ENCODE results near the gene ADAT1.

ADAT1 gene

DNA sequence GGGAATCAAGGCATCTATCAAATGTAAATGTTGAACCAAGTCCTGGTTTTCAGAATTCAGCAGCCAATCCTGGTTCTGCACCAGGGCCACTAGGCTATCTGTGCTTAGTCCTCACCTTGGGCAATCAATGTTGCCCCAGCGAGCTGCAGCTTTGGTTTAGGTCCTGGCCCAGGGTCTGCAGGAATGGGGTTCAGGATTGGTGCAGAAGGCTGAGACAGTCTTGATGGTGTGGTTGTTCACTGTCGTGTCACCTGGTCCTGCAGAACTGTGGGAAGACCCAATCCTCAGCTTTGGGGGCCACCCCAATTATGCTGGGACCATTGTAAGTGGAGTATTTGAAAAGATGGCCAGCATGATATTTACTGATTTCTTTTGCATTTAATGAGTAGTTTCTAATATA is 35.1 kb upstream of the ADAT1 start:
- TF ChIP-seq CTCF (IDR thresholded peaks at IDR 0.05) = no peak
- no peaks in the 10 kb centered on the region for H3K9me3 ChIP-seq (ENCODE audit: control insufficient read depth, low read length)
- no peaks in the 10 kb centered on the region for H3K27me3 ChIP-seq (ENCODE audit: control insufficient read depth, insufficient read depth, low read length)
- H3K4me3 ChIP-seq (ENCODE audit: low read depth, low read length) = no peak overlapping the region
- peaks cover 7% of the 10 kb centered on the region for H3K4me1 ChIP-seq
- H3K36me3 ChIP-seq (ENCODE audit: control insufficient read depth, insufficient read depth, low read length) = no peaks in the 10 kb centered on the region
- H3K27ac ChIP-seq = no peak overlapping the region
- no peak overlapping the region for H2AFZ ChIP-seq
- no peak overlapping the region for H3K9ac ChIP-seq
- no peak overlapping the region for H3K4me2 ChIP-seq (ENCODE audit: low read length)
- H3K79me2 ChIP-seq = peaks cover 6% of the 10 kb centered on the region

DNA sequence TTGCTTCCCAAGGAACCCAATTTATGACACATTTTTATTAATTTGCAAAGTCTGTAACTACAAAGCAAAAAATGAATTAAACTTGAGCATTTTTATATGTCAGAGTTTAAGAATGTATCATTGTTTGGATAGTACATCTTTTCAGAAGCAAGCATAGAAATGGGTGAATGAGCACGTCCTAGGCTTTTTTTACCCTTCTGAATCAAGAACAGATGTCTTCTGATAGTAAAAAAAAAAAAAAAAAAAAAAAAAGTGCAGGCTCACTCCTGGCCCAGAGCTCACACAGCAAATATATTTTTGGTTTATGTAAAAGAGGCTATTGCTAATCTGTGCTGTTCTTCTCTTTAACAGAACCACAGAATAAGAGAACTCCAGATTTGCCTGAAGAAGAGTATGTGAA is 30.8 kb upstream of the ADAT1 start:
- Histone ChIP-seq H3K27me3 (ENCODE audit: control insufficient read depth, insufficient read depth, low read length) (no peaks in the 10 kb centered on the region), H3K4me3 (ENCODE audit: low read depth, low read length) (no peak overlapping the region), H3K4me2 (ENCODE audit: low read length) (no peak overlapping the region), H3K79me2 (peaks cover 37% of the 10 kb centered on the region), H3K4me1 (peaks cover 17% of the 10 kb centered on the region), H2AFZ (no peak overlapping the region), H3K27ac (no peak overlapping the region), H3K36me3 (ENCODE audit: control insufficient read depth, insufficient read depth, low read length) (no peaks in the 10 kb centered on the region), H3K9me3 (ENCODE audit: control insufficient read depth, low read length) (no peaks in the 10 kb centered on the region), H3K9ac (no peak overlapping the region)
- TF ChIP-seq CTCF (IDR thresholded peaks at IDR 0.05) = no peak

DNA sequence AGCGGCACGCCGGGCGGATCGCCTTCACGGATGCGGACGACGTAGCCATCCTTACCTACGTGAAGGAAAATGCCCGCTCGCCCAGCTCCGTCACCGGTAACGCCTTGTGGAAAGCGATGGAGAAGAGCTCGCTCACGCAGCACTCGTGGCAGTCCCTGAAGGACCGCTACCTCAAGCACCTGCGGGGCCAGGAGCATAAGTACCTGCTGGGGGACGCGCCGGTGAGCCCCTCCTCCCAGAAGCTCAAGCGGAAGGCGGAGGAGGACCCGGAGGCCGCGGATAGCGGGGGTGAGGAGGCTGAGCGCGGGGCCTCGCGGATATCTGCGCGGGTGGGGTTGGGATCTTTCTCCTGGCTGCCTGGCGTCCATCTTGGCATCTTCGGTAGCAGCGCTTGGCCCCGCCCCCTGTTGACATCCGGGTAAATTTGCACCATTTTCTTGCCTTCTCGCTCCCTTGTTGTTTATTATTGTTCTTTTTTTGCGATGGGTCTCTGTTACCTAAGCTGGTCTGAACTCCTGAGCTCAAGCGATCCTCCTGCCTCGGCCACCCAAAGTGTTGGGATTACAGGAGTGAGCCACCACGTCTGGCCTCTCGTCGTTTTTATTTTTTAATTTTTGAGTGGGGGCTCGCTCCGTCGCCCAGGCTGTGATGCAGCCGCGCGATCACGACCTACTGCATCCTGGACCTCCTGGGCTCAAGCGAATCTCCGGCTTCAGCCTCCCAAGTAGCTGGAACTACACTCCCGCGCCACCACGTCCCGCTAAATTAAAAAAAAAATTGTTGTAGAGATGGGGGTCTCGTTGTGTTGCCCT is 25.4 kb upstream of the ADAT1 start:
- H3K27me3 ChIP-seq (ENCODE audit: control insufficient read depth, insufficient read depth, low read length) = no peaks in the 10 kb centered on the region
- H3K36me3 ChIP-seq (ENCODE audit: control insufficient read depth, insufficient read depth, low read length) = no peaks in the 10 kb centered on the region
- H2AFZ ChIP-seq = peak overlapping the region; percentile 97
- H3K79me2 ChIP-seq = peaks cover 68% of the 10 kb centered on the region
- TF ChIP-seq CTCF (IDR thresholded peaks at IDR 0.05) = no peak
- peak overlapping the region; percentile 80 for H3K4me2 ChIP-seq (ENCODE audit: low read length)
- H3K9ac ChIP-seq = peak overlapping the region; percentile 98
- H3K27ac ChIP-seq = peak overlapping the region; percentile 98
- H3K4me1 ChIP-seq = peaks cover 27% of the 10 kb centered on the region
- H3K4me3 ChIP-seq (ENCODE audit: low read depth, low read length) = peak overlapping the region; percentile 94
- no peaks in the 10 kb centered on the region for H3K9me3 ChIP-seq (ENCODE audit: control insufficient read depth, low read length)

- TF ChIP-seq CTCF (IDR thresholded peaks at IDR 0.05) = no peak
- H3K4me1 ChIP-seq = peaks cover 20% of the 10 kb centered on the region
These were observed 24.6 kb upstream of the ADAT1 start, which contains the start of the genes KARS1 and TERF2IP for GRCh38 chr16:75647492-75648264. KARS1 (minus strand) TSS chr16:75647665; CDS start chr16:75647639, 26 bp downstream. TERF2IP (plus strand) TSS chr16:75647773; CDS start chr16:75647883, 110 bp downstream.

More at GRCh38 chr16:75647492-75648264, 24.6 kb upstream of the ADAT1 start, which contains the start of the genes KARS1 and TERF2IP:
- H3K36me3 ChIP-seq (ENCODE audit: control insufficient read depth, insufficient read depth, low read length) = no peaks in the 10 kb centered on the region
- peak within 1 kb of the TSS; percentile 94 for H3K4me3 ChIP-seq (ENCODE audit: low read depth, low read length)
- peaks cover 66% of the 10 kb centered on the region for H3K79me2 ChIP-seq
- H3K27me3 ChIP-seq (ENCODE audit: control insufficient read depth, insufficient read depth, low read length) = no peaks in the 10 kb centered on the region
- H3K27ac ChIP-seq = peak within 1 kb of the TSS; percentile 98
- no peaks in the 10 kb centered on the region for H3K9me3 ChIP-seq (ENCODE audit: control insufficient read depth, low read length)
- peak within 1 kb of the TSS; percentile 81 for H3K4me2 ChIP-seq (ENCODE audit: low read length)
- H2AFZ ChIP-seq = peak within 1 kb of the TSS; percentile 97
- H3K9ac ChIP-seq = peak within 1 kb of the TSS; percentile 98

Measured in parathyroid adenoma (tissue), 2 donors.